K562 (cell line): ENCODE results near the gene ABR.

Experiments
- POLR2AphosphoS5 ChIP-seq: IDR thresholded peaks from 2 replicates; pipeline ENCODE4 v1.6.1; 2011; ENCODE audit warnings: mild to moderate bottlenecking, low read depth, low read length, moderate library complexity; ENCODE audit not compliant: control insufficient read depth, insufficient read depth
- TF ChIP-seq, protein P1 (sequence below): sonication (generic); formaldehyde crosslinking; IDR thresholded peaks from 2 replicates; pipeline ENCODE4 v1.9.0; 2022; ENCODE audit warnings: mild to moderate bottlenecking, missing genetic modification reagents

DNA sequence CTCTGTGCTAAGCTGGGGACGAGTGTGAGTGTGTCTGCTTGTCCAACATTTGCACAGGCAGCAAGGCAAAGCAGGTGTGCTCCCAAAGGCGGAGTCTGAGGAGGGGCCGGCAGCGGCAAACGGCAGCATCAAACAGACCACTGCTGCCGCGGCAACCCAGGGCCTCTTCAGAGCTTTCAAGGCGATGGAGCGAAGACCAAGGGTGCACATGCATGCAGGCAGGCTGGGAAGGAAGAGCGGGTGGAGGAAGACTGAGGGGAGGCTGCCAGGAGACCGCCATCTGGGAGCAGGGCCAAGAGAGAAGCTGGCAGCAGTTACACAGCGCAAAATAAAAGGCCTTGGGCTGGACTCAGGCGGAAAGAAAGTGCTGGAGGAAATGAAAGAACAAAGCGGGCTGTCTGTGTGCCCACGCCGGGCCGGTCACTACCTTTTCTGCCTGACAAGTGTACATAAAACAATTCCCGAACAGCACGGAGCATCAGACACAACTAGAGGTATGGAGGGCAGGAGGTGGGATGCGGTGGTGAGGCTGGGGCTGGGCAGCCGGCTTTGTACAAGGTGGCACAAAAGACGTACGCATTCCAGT lies 174.3 kb downstream of the ABR start:
- TF ChIP-seq, protein P1, sequence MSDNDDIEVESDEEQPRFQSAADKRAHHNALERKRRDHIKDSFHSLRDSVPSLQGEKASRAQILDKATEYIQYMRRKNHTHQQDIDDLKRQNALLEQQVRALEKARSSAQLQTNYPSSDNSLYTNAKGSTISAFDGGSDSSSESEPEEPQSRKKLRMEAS (CRISPR knock-in tag): no peak
- no peak for TF ChIP-seq POLR2AphosphoS5
